Stimulated activated naive CD8-positive, alpha-beta T cell treated with anti-CD3 and anti-CD28 coated beads, Interleukin-15, Interleukin-2, amounts not matched to agents 100 ng/mL and 50 ng/mL, for 24 hours (primary cell): ENCODE results near the gene CCDC33.

Source experiments
- H3K27ac Mint-ChIP-seq: one replicate; pipeline ENCODE4 v1.8.0; 2021; ENCODE audit warnings: mild to moderate bottlenecking, mixed read lengths
- H3K27me3 Mint-ChIP-seq: one replicate; pipeline ENCODE4 v1.8.0; 2021; ENCODE audit warnings: mixed read lengths
- H3K36me3 Mint-ChIP-seq: one replicate; pipeline ENCODE4 v1.8.0; 2021; ENCODE audit warnings: low read depth, mixed read lengths
- H3K4me1 Mint-ChIP-seq: one replicate; pipeline ENCODE4 v1.8.0; 2021; ENCODE audit warnings: low read depth, mixed read lengths
- H3K4me3 Mint-ChIP-seq: one replicate; pipeline ENCODE4 v1.8.0; 2021; ENCODE audit warnings: mild to moderate bottlenecking, mixed read lengths
- H3K9me3 Mint-ChIP-seq: one replicate; pipeline ENCODE4 v1.8.0; 2021; ENCODE audit warnings: mixed read lengths

Gene CCDC33

GRCh38 chr15:74235962-74236361 is at the start of gene CCDC33:
Gene CCDC33, plus strand, starts transcription at chr15:74236326. Its CDS starts 394 bp downstream, at chr15:74236720.
- H3K36me3 Mint-ChIP-seq = no peaks in the 10 kb centered on the region
- no peaks in the 10 kb centered on the region for H3K4me1 Mint-ChIP-seq
- H3K9me3 Mint-ChIP-seq = no peaks in the 10 kb centered on the region
- H3K4me3 Mint-ChIP-seq = no peak within 1 kb of the TSS
- no peak within 1 kb of the TSS for H3K27ac Mint-ChIP-seq
- peaks cover 4% of the 10 kb centered on the region for H3K27me3 Mint-ChIP-seq

- H3K27ac Mint-ChIP-seq = no peak overlapping the region
- no peak overlapping the region for H3K4me3 Mint-ChIP-seq
- H3K36me3 Mint-ChIP-seq = no peaks in the 10 kb centered on the region
- H3K4me1 Mint-ChIP-seq = peaks cover 8% of the 10 kb centered on the region
- no peaks in the 10 kb centered on the region for H3K9me3 Mint-ChIP-seq
- H3K27me3 Mint-ChIP-seq = no peaks in the 10 kb centered on the region
These were observed 47.9 kb upstream of the CCDC33 start for GRCh38 chr15:74188216-74188615.

- Mint-ChIP-seq H3K27ac (no peak overlapping the region), H3K36me3 (no peaks in the 10 kb centered on the region), H3K4me3 (no peak overlapping the region), H3K4me1 (no peaks in the 10 kb centered on the region), H3K27me3 (no peaks in the 10 kb centered on the region), H3K9me3 (no peaks in the 10 kb centered on the region)
These were observed 44.3 kb upstream of the CCDC33 start for GRCh38 chr15:74191798-74192197.

GRCh38 chr15:74192751-74193150 is 43.4 kb upstream of the CCDC33 start:
- no peaks in the 10 kb centered on the region for H3K27me3 Mint-ChIP-seq
- no peak overlapping the region for H3K27ac Mint-ChIP-seq
- no peak overlapping the region for H3K4me3 Mint-ChIP-seq
- no peaks in the 10 kb centered on the region for H3K9me3 Mint-ChIP-seq
- H3K36me3 Mint-ChIP-seq = no peaks in the 10 kb centered on the region
- H3K4me1 Mint-ChIP-seq = no peaks in the 10 kb centered on the region

- no peaks in the 10 kb centered on the region for H3K9me3 Mint-ChIP-seq
- H3K27ac Mint-ChIP-seq = no peak overlapping the region
- no peaks in the 10 kb centered on the region for H3K36me3 Mint-ChIP-seq
- H3K27me3 Mint-ChIP-seq = no peaks in the 10 kb centered on the region
- no peak overlapping the region for H3K4me3 Mint-ChIP-seq
- H3K4me1 Mint-ChIP-seq = no peaks in the 10 kb centered on the region
These were observed 42.8 kb upstream of the CCDC33 start for GRCh38 chr15:74193299-74193718.

- Mint-ChIP-seq H3K36me3 (no peaks in the 10 kb centered on the region), H3K27ac (no peak overlapping the region), H3K27me3 (no peaks in the 10 kb centered on the region)
These were observed 42.2 kb upstream of the CCDC33 start for GRCh38 chr15:74193905-74194304.

GRCh38 chr15:74194572-74195559 is 41.3 kb upstream of the CCDC33 start:
- no peak overlapping the region for H3K27ac Mint-ChIP-seq
- H3K27me3 Mint-ChIP-seq = no peaks in the 10 kb centered on the region
- no peak overlapping the region for H3K4me3 Mint-ChIP-seq
- H3K36me3 Mint-ChIP-seq = no peaks in the 10 kb centered on the region
- H3K9me3 Mint-ChIP-seq = no peaks in the 10 kb centered on the region
- no peaks in the 10 kb centered on the region for H3K4me1 Mint-ChIP-seq

More at GRCh38 chr15:74193905-74194304, 42.2 kb upstream of the CCDC33 start:
- no peak overlapping the region for H3K4me3 Mint-ChIP-seq
- H3K4me1 Mint-ChIP-seq = no peaks in the 10 kb centered on the region
- no peaks in the 10 kb centered on the region for H3K9me3 Mint-ChIP-seq

GRCh38 chr15:74196175-74196574 is 40.0 kb upstream of the CCDC33 start:
- H3K27me3 Mint-ChIP-seq = no peaks in the 10 kb centered on the region

GRCh38 chr15:74197176-74197965 is 38.8 kb upstream of the CCDC33 start:
- H3K36me3 Mint-ChIP-seq = no peaks in the 10 kb centered on the region
- H3K4me3 Mint-ChIP-seq = no peak overlapping the region
- no peaks in the 10 kb centered on the region for H3K27me3 Mint-ChIP-seq
- H3K27ac Mint-ChIP-seq = no peak overlapping the region
- no peaks in the 10 kb centered on the region for H3K9me3 Mint-ChIP-seq
- H3K4me1 Mint-ChIP-seq = no peaks in the 10 kb centered on the region

More at GRCh38 chr15:74196175-74196574, 40.0 kb upstream of the CCDC33 start:
- Mint-ChIP-seq H3K4me3 (no peak overlapping the region), H3K27ac (no peak overlapping the region), H3K9me3 (no peaks in the 10 kb centered on the region), H3K4me1 (no peaks in the 10 kb centered on the region), H3K36me3 (no peaks in the 10 kb centered on the region)

- no peaks in the 10 kb centered on the region for H3K4me1 Mint-ChIP-seq
- H3K9me3 Mint-ChIP-seq = no peaks in the 10 kb centered on the region
- no peak overlapping the region for H3K4me3 Mint-ChIP-seq
- no peaks in the 10 kb centered on the region for H3K36me3 Mint-ChIP-seq
- H3K27me3 Mint-ChIP-seq = peaks cover 3% of the 10 kb centered on the region
- no peak overlapping the region for H3K27ac Mint-ChIP-seq
These were observed 36.9 kb upstream of the CCDC33 start for GRCh38 chr15:74199297-74199652.

GRCh38 chr15:74200412-74200815 is 35.7 kb upstream of the CCDC33 start:
- Mint-ChIP-seq H3K36me3 (no peaks in the 10 kb centered on the region), H3K4me1 (no peaks in the 10 kb centered on the region), H3K27me3 (peaks cover 3% of the 10 kb centered on the region), H3K9me3 (no peaks in the 10 kb centered on the region), H3K27ac (no peak overlapping the region), H3K4me3 (no peak overlapping the region)

- H3K27ac Mint-ChIP-seq = no peak overlapping the region
- no peaks in the 10 kb centered on the region for H3K4me1 Mint-ChIP-seq
- no peaks in the 10 kb centered on the region for H3K9me3 Mint-ChIP-seq
- peaks cover 3% of the 10 kb centered on the region for H3K27me3 Mint-ChIP-seq
- H3K36me3 Mint-ChIP-seq = no peaks in the 10 kb centered on the region
- no peak overlapping the region for H3K4me3 Mint-ChIP-seq
These were observed 35.2 kb upstream of the CCDC33 start for GRCh38 chr15:74200871-74201419.

GRCh38 chr15:74201710-74202420 is 34.3 kb upstream of the CCDC33 start:
- H3K9me3 Mint-ChIP-seq = no peaks in the 10 kb centered on the region
- no peak overlapping the region for H3K4me3 Mint-ChIP-seq
- no peaks in the 10 kb centered on the region for H3K4me1 Mint-ChIP-seq
- peak overlapping the region; percentile 45 for H3K27ac Mint-ChIP-seq
- no peaks in the 10 kb centered on the region for H3K36me3 Mint-ChIP-seq
- peaks cover 3% of the 10 kb centered on the region for H3K27me3 Mint-ChIP-seq
